DOHH2 (cell line): ENCODE data around the gene SERF1B.
"Not testable (repeated sequence)": the region's sequence is repeated elsewhere in the genome, so short reads cannot be mapped to it uniquely, and the experiment has no call there.

Experiments
- CTCF ChIP-seq: fragments of 200-600 bp; sonication (generic); IDR thresholded peaks from one replicate; pipeline ENCODE4 v1.5.1; 2014; ENCODE audit warnings: antibody characterized with exemption, mild to moderate bottlenecking, low read depth, low read length; ENCODE audit not compliant: poor library complexity, severe bottlenecking
- EZH2phosphoT487 ChIP-seq: fragments of 200-600 bp; sonication (generic); IDR thresholded peaks from 2 replicates; pipeline ENCODE4 v1.6.1; 2017; ENCODE audit warnings: borderline replicate concordance, mild to moderate bottlenecking, antibody characterized with exemption, low read length, moderate library complexity, mixed read lengths

DNA sequence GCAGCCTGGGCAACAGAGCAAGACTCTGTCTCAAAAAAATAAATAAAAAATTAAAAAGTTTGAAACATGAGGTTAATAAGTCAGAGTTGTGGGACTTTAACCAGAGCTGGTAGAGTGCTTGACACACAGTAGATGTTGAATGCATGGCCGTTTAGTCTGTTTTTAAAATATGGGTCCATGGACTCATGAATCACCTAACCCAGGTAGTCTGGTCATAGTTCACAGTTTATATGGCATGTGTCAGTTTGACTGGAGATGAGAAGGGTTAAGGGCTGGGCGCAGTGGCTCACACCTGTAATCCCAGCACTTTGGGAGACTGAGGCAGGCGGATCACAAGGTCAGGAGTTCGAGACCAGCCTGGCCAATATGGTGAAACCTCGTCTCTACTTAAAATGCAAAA is 6.2 kb downstream of the SERF1B start:
- not testable (repeated sequence) for TF ChIP-seq CTCF, EZH2phosphoT487
